Erythroblast (primary cell): ENCODE results near the gene BBS2.

Source experiments
- GATA1 ChIP-seq: IDR thresholded peaks from 2 replicates; pipeline ENCODE4 v1.6.1; 2011; ENCODE audit warnings: low read depth, mild to moderate bottlenecking, control low read depth, low read length, moderate library complexity
- POLR2A ChIP-seq: IDR thresholded peaks from 2 replicates; pipeline ENCODE4 v1.6.1; 2011; ENCODE audit warnings: mild to moderate bottlenecking, low read length

GRCh38 chr16:56530872-56531271 lies 11.0 kb upstream of the BBS2 start:
- no peak for TF ChIP-seq POLR2A
- no peak for TF ChIP-seq GATA1
